Type B pancreatic cell (in vitro differentiated cells): Measurements from ENCODE around the gene BBIP1. TPM values are rescaled to one million over a fixed set of nuclear protein-coding genes. Genes with fewer than 3 reads are reported as not detected.
A peak's percentile ranks its signal among the peaks of the same experiment; 100 is the strongest.
"Not testable (repeated sequence)": the region's sequence is repeated elsewhere in the genome, so short reads cannot be mapped to it uniquely, and the experiment has no call there.

Experiments
- DNase-seq: peaks from one replicate; pipeline ENCODE4 v3.0.0; 2021; ENCODE audit warnings: mixed read lengths; ENCODE audit not compliant: unreplicated experiment; ENCODE audit errors: extremely low spot score
- H3K27ac Mint-ChIP-seq: 2 replicates; pipeline ENCODE4 v1.8.0; 2021; ENCODE audit warnings: mild to moderate bottlenecking, mixed read lengths
- H3K27me3 Mint-ChIP-seq: 2 replicates; pipeline ENCODE4 v1.8.0; 2021; ENCODE audit warnings: mixed read lengths
- H3K36me3 Mint-ChIP-seq: 2 replicates; pipeline ENCODE4 v1.8.0; 2021; ENCODE audit warnings: mixed read lengths
- H3K4me1 Mint-ChIP-seq: one replicate; pipeline ENCODE4 v1.8.0; 2021; ENCODE audit warnings: mixed read lengths; ENCODE audit not compliant: unreplicated experiment
- H3K4me3 Mint-ChIP-seq: 2 replicates; pipeline ENCODE4 v1.8.0; 2021; ENCODE audit warnings: mild to moderate bottlenecking, mixed read lengths
- H3K9me3 Mint-ChIP-seq: 2 replicates; pipeline ENCODE4 v1.8.0; 2021; ENCODE audit warnings: mixed read lengths
- total RNA-seq: library from RNA; stranded (reverse); gene quantifications from 2 replicates; pipeline ENCODE4 v1.2.1, GENCODE V29; 2021; ENCODE audit warnings: low replicate concordance
- TF ChIP-seq, protein P1 (sequence below): fragments of 200-600 bp; sonication (generic); conservative IDR thresholded peaks from 2 replicates; pipeline ENCODE4 v1.5.0; 2021; ENCODE audit warnings: antibody characterized with exemption, mild to moderate bottlenecking

Gene BBIP1
- total RNA-seq, 1 donor from 2014 or later, result 24.8 TPM

DNA sequence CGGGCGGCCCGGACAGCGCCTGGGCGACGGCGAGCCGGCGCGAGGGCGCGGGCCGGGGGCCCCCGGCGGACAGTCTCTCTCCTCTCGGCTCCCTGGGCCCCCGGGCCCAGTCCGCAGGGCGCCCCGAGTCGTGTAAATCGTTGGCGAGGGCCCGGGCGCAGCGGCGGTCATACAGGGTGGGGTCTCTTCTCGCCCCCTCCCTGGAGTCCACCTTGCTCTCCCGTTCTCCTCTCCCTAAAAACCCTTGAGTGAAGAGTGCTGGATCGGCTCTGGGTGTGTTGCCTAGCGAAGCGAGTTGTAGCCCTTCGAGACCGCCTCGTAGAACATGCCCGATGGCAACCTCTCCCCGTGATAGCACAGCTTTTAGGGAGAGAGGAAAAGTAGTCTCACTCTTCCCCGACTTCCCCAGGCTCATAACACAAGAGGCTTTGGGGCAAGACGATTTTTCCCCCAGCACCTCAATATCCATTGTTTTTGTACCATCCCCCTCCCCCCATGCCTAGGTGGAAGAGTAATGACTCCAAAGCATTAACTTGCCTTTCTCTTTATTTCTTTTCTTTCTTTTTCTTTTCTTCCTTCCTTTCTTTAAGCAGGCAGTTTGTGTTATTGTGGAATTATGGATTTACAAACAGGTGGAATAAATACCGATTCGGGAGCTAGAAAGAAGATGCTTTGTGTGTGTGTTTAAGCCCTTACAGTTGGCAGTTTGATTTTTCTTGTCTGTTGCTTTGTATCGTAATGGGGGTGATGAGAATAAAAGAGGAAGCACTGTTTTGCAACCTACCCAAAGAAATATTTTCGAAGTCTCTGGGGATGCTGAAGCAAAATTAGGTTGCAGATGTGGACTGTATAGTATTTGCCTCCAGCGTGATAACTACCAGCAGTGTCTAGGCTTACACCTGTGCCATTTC, 1.2 kb upstream of the BBIP1 start:
- Mint-ChIP-seq H3K36me3 (no peaks in the 10 kb centered on the region), H3K27me3 (no peaks in the 10 kb centered on the region), H3K9me3 (no peaks in the 10 kb centered on the region), H3K27ac (peak overlapping the region; percentile 92), H3K4me1 (peaks cover 27% of the 10 kb centered on the region), H3K4me3 (peak overlapping the region; percentile 93)
- peak; percentile 69 for DNase-seq
- TF ChIP-seq, protein P1, sequence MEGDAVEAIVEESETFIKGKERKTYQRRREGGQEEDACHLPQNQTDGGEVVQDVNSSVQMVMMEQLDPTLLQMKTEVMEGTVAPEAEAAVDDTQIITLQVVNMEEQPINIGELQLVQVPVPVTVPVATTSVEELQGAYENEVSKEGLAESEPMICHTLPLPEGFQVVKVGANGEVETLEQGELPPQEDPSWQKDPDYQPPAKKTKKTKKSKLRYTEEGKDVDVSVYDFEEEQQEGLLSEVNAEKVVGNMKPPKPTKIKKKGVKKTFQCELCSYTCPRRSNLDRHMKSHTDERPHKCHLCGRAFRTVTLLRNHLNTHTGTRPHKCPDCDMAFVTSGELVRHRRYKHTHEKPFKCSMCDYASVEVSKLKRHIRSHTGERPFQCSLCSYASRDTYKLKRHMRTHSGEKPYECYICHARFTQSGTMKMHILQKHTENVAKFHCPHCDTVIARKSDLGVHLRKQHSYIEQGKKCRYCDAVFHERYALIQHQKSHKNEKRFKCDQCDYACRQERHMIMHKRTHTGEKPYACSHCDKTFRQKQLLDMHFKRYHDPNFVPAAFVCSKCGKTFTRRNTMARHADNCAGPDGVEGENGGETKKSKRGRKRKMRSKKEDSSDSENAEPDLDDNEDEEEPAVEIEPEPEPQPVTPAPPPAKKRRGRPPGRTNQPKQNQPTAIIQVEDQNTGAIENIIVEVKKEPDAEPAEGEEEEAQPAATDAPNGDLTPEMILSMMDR, result no peak

DNA sequence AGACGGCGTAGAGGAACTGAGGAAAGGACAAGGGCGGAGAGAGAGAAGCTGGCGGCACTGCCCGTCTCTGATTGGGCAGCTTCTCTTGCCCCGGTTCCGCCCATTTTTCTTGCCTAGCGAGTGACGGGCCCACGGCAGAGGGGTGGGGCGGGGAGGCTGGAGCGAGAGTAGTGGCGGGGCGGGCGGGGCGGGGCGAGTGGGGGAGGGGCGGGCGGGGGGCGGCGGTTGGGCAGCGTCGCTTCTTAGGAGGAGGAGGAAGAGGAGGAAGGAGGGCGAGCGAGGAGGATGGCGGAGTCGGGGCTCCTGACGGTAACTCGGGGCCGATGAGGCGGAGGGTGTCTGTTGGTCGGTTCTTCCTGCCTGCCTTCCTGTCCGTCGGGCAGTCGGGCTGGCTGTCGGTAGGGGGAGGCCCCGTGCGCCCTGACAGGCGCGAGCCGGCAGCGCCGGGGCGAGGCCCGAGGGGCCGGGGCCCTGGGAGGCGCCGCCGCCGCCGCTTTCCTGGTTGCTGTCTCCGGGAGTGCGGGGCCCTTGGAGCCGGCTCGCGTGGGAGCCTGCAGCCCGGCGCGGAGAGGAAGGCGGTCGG, 460 bp upstream of the BBIP1 start, which contains the start of gene SHOC2:
Gene SHOC2 (plus strand): TSS at position 256 of the 583 bp plus-strand sequence. CDS start 44,755 bp downstream, outside the sequence.
- peak; percentile 97 for DNase-seq
- no peaks in the 10 kb centered on the region for H3K36me3 Mint-ChIP-seq
- H3K27ac Mint-ChIP-seq, result peak within 1 kb of the TSS; percentile 99
- H3K4me1 Mint-ChIP-seq, result peaks cover 27% of the 10 kb centered on the region
- TF ChIP-seq, protein P1, result no peak
- no peaks in the 10 kb centered on the region for H3K27me3 Mint-ChIP-seq
- no peaks in the 10 kb centered on the region for H3K9me3 Mint-ChIP-seq
- H3K4me3 Mint-ChIP-seq, result peak within 1 kb of the TSS; percentile 99

DNA sequence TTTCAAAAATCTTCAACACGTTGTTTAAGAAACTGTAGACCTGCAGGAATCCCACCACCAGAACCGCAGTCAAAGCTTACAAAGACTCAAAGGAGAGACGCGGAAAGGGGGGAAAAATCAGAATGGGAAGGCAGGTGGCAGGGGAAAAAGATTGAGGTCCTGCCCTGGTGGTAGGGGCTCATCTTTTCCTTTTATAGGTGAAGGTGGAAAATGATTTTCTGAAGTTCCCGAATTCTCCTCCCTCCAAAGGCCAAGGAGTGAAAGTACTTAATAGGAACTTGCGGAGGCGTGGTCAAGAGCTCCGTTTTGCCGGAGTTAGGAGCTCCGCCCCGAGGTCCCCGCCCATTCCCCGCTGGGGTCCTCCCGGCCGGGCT, 724 bp downstream of the BBIP1 start:
- H3K27me3 Mint-ChIP-seq, result no peaks in the 10 kb centered on the region
- H3K27ac Mint-ChIP-seq, result peak overlapping the region; percentile 99
- H3K4me3 Mint-ChIP-seq, result peak overlapping the region; percentile 99
- H3K36me3 Mint-ChIP-seq, result no peaks in the 10 kb centered on the region
- TF ChIP-seq, protein P1, result no peak
- H3K4me1 Mint-ChIP-seq, result peaks cover 19% of the 10 kb centered on the region
- H3K9me3 Mint-ChIP-seq, result no peaks in the 10 kb centered on the region
- no peak for DNase-seq

DNA sequence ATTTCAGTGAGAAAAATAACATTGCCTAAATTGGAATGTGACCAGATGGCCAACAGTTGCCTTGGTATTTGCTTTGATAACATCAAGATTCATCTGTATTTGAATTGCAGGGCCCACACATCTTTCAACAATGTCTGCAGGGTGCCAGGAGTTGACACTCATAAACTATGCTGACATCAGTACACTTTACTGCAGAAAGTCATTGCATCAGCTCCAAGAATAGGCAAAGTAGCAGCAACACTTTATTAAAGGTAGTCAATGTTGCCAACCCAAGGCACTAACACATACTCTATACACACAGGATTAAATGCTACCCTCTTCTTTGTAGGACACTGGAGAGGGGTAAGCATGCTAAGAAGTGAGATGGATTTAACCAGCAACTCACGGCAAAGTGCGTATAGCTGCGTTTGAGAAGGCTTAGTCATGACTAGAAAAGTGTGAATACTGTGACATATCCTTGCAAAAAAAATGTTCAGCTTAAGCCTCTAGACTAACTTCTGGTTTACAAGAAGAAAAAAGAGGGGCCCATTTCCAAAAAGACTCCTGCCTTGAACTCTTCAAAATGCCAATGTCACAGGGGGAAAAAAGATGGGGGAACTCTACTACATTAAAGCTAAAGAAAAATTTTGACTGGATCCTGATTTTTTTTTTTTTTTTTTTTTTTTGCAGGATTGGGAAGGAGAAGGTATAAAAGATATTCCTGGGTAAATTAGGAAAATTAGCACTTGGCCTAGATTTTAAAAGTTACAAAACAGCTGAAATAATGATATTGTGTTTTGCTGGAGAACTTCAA, 2.2 kb downstream of the BBIP1 start:
- peak overlapping the region; percentile 99 for H3K27ac Mint-ChIP-seq
- H3K4me3 Mint-ChIP-seq, result peak overlapping the region; percentile 71
- H3K27me3 Mint-ChIP-seq, result no peaks in the 10 kb centered on the region
- TF ChIP-seq, protein P1, result no peak
- H3K9me3 Mint-ChIP-seq, result no peaks in the 10 kb centered on the region
- H3K36me3 Mint-ChIP-seq, result no peaks in the 10 kb centered on the region
- H3K4me1 Mint-ChIP-seq, result peaks cover 19% of the 10 kb centered on the region
- no peak for DNase-seq

DNA sequence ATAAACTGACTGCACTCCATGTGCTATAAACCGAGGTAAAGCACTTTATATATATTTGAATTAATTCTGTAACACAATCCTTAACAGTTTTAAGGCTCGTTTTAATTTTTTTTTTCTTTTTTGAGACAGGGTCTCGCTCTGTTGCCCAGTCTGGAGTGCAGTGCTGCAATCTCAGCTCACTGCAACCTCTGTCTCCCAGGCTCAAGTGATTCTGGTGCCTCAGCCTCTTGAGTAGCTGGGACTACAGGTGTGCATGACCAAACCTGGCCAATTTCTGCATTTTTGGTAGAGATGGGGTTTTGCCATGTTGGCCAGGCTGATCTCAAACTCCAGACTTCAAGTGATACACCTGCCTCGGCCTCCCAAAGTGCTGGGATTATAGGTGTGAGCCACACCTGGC, 3.4 kb downstream of the BBIP1 start:
- H3K27ac Mint-ChIP-seq, H3K4me3 Mint-ChIP-seq, H3K9me3 Mint-ChIP-seq, H3K36me3 Mint-ChIP-seq, DNase-seq, H3K27me3 Mint-ChIP-seq: not testable (repeated sequence)
- peaks cover 19% of the 10 kb centered on the region for H3K4me1 Mint-ChIP-seq
